Right lobe of liver (tissue), 6 donors: ENCODE results near the gene METTL25. TPM values are rescaled to one million over a fixed set of nuclear protein-coding genes. Genes with fewer than 3 reads are reported as not detected.

Source experiments
- ATAC-seq, 4 donors: fragments of 200-7000 bp; cut with Tn5 transposase; one replicate each; pipeline ENCODE4 v1.9.1; 2020; ENCODE audit warnings: mild to moderate bottlenecking in 4 of 4, moderate library complexity in 4 of 4
- DNase-seq, 3 donors: peaks; one replicate each; pipeline ENCODE4 v3.0.0-alpha.2; 2020
- H3K27ac ChIP-seq, 3 donors: fragments of 200-600 bp; one replicate each; pipeline ENCODE4 v1.8.0; 2022
- H3K27me3 ChIP-seq, 2 donors: fragments of 200-600 bp; one replicate each; pipeline ENCODE4 v1.8.0; 2022
- H3K36me3 ChIP-seq, 4 donors: fragments of 200-600 bp; sonication (generic) in 1 of 4; one replicate each; pipeline versions ENCODE4 v1.5.1 to v1.8.0; 2017 to 2022; ENCODE audit warnings: control low read depth in 1 of 4
- H3K4me1 ChIP-seq, 4 donors: fragments of 200-600 bp; sonication (generic) in 1 of 4; one replicate each; pipeline versions ENCODE4 v1.5.1 to v1.8.0; 2017 to 2022; ENCODE audit warnings: control low read depth in 1 of 4
- H3K4me3 ChIP-seq, 3 donors: fragments of 200-600 bp; one replicate each; pipeline ENCODE4 v1.8.0; 2022
- H3K9me3 ChIP-seq, 4 donors: fragments of 200-600 bp; sonication (generic) in 1 of 4; one replicate each; pipeline versions ENCODE4 v1.5.1 to v1.8.0; 2017 to 2022; ENCODE audit warnings: control low read depth in 1 of 4
- POLR2A ChIP-seq: fragments of 450-650 bp; IDR thresholded peaks from one replicate; pipeline ENCODE4 v1.6.1; 2017; ENCODE audit warnings: antibody characterized with exemption, mild to moderate bottlenecking
- WGBS: methylation state at CpG from one replicate; pipeline ENCODE4 v1.1.6; 2018; ENCODE audit warnings: low coverage, low lambda C conversion rate; ENCODE audit not compliant: insufficient coverage; ENCODE audit errors: missing lambda C conversion rate; 5-methylcytosine and 5-hydroxymethylcytosine counted together
- intact Hi-C, 2 donors: fragments of 100-400 bp; cut with DNase I; formaldehyde crosslinking; loops; one replicate each; pipeline versions ENCODE4 v1.11.2 to v1.14.1; 2022
- total RNA-seq, 6 experiments: library from RNA; depleted of rRNA in 2 of 6; stranded (reverse); fragments of >200 nt in 2 of 6; fragmentation: NEBNext Ultra II Directional in 3 of 6; extraction: Animal tissue kit (Norgen Biotek cat#: 25700) in 3 of 6; gene quantifications; one replicate each; pipeline versions ENCODE4 v1.1.0 to v1.2.4, GENCODE V29; 2016 to 2023
- TF ChIP-seq, protein P1 (sequence below), 4 donors: fragments of 200-600 bp in 3 of 4; fragments of 450-650 bp in 1 of 4; IDR thresholded peaks; one replicate each; pipeline versions ENCODE4 v1.5.1 to v1.8.0; 2016 to 2022; ENCODE audit warnings: antibody characterized with exemption in 4 of 4, mild to moderate bottlenecking in 2 of 4
- donor health status: DM: no; HTN: yes; CAD: no.
- donor health status: DM: no; HTN: no; CAD: no.
- donor health status: DM: no; HTN: no; CAD: no.
- donor health status: DM: no; HTN: yes; CAD: no.
- donor health status: DM: no; HTN: yes; CAD: no.

The METTL25 gene
- total RNA-seq, 6 experiments from 2014 or later: 3.1 to 9.8 (median 5.4) TPM

DNA sequence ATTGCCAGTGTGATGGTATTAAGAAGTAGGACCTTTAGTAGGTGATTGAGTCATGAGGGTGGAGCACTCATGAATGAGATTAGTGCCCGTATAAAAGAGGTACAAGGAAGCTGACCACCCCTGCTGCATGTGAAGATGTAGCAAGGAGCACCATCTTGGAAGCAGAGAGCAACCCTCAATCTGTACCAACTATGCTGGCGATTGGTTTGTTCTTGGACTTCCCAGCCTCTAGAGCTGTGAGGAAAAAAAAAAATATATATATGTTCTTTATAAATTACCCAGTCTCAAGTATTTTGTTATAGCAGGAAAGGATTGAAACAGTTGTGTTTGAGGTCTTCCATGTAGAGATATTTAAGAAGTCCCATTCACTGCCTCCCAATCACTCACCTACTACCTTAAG lies 16.9 kb downstream of the METTL25 start:
- intact Hi-C loops: no loop called here
- ATAC-seq: no peak
- Histone ChIP-seq H3K4me1 (no peaks in the 10 kb centered on the region), H3K9me3 (no peaks in the 10 kb centered on the region), H3K27me3 (no peaks in the 10 kb centered on the region), H3K36me3 (no peaks in the 10 kb centered on the region), H3K27ac (no peak overlapping the region), H3K4me3 (no peak overlapping the region)
- TF ChIP-seq, protein P1, sequence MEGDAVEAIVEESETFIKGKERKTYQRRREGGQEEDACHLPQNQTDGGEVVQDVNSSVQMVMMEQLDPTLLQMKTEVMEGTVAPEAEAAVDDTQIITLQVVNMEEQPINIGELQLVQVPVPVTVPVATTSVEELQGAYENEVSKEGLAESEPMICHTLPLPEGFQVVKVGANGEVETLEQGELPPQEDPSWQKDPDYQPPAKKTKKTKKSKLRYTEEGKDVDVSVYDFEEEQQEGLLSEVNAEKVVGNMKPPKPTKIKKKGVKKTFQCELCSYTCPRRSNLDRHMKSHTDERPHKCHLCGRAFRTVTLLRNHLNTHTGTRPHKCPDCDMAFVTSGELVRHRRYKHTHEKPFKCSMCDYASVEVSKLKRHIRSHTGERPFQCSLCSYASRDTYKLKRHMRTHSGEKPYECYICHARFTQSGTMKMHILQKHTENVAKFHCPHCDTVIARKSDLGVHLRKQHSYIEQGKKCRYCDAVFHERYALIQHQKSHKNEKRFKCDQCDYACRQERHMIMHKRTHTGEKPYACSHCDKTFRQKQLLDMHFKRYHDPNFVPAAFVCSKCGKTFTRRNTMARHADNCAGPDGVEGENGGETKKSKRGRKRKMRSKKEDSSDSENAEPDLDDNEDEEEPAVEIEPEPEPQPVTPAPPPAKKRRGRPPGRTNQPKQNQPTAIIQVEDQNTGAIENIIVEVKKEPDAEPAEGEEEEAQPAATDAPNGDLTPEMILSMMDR (IDR thresholded peaks at IDR 0.05): no peak
- no peak for TF ChIP-seq POLR2A
- DNase-seq: no peak
- WGBS: 100% methylated on average over 2 of the region's 2 CpGs

DNA sequence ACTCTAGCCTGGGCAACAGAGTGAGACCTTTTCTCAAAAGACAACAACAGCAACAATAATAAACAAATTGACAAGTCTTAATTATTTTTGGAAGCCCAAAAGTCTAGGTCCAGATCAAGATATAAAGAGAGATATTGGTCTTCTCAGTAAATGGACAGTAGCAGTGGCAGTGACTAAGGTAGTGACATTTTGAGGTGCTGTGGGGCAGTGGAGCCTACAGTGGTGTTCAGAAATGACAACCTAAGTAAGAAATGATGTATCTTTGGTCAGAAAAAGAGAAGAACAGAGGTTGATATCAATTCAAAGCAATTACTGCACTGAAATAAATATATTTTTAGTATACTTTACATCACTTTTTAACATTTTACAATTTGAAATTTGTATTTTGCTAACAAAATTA lies 20.7 kb downstream of the METTL25 start:
- Histone ChIP-seq H3K36me3 (no peaks in the 10 kb centered on the region), H3K27ac (no peak overlapping the region), H3K4me3 (no peak overlapping the region), H3K9me3 (no peaks in the 10 kb centered on the region), H3K27me3 (no peaks in the 10 kb centered on the region), H3K4me1 (no peaks in the 10 kb centered on the region)
- ATAC-seq (no peak), DNase-seq (no peak)
- intact Hi-C loops: no loop called here
- TF ChIP-seq POLR2A: no peak
- TF ChIP-seq, protein P1 (IDR thresholded peaks at IDR 0.05): no peak

DNA sequence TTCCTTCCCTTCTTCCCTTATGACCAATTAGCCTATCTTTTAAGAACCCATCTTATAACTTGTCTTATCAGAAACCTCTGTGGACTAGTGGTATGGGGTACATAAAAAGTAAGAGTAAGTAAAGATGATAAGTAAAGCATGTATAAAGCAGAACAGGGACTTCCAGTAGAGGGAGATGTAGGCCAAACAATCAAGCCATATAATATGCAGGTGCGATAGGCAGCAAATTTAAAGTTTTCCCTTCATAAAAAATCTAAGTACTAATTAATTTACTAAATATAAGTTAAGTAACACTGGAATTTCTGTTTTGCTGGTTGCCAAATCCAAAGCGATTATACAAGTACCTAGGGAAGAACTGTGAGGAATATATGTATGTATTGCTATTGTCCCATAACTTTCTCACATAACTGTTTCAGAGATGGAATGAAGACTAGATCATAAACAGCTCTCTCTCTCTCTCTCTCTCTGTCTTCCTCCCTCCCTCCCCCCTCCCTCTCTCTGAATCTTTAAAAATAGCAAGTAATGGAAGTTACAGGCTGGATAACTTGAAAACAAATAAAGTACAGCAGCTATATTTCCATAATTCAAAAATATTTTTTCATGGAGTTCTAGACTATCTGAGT lies 25.7 kb downstream of the METTL25 start:
- no peak for TF ChIP-seq POLR2A
- TF ChIP-seq, protein P1 (IDR thresholded peaks at IDR 0.05): peak in 1 of 4 donors; percentile 22
- no peak for ATAC-seq
- H3K4me3 ChIP-seq: no peak overlapping the region
- H3K9me3 ChIP-seq: no peaks in the 10 kb centered on the region
- DNase-seq: no peak
- H3K36me3 ChIP-seq: no peaks in the 10 kb centered on the region
- intact Hi-C loops: no loop called here
- 82% methylated on average over 2 of the region's 2 CpGs for WGBS
- no peaks in the 10 kb centered on the region for H3K4me1 ChIP-seq
- no peaks in the 10 kb centered on the region for H3K27me3 ChIP-seq
- H3K27ac ChIP-seq: no peak overlapping the region

DNA sequence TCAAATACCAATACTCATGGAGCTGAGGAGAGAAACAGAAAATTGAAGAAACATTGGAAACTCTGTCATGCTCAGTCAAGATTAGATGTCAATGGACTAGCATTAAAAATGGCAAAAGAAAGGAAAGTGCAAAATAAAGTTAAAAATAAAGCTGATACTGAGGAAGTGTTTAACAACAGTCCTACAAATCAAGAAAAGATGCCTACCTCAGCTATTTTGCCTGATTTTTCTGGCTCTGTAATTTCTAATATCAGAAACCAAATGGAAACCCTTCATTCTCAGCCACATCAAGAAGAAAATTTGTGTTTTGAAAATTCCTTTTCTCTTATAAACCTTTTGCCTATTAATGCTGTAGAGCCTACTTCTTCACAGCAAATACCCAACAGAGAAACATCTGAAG lies 40.5 kb downstream of the METTL25 start:
- ATAC-seq (no peak), DNase-seq (no peak)
- no peak overlapping the region for H3K27ac ChIP-seq
- H3K4me3 ChIP-seq: no peak overlapping the region
- H3K36me3 ChIP-seq: peaks cover 0 to 3% (median 0%) of the 10 kb centered on the region in 4 donors
- TF ChIP-seq POLR2A: no peak
- no peaks in the 10 kb centered on the region for H3K9me3 ChIP-seq
- no peaks in the 10 kb centered on the region for H3K27me3 ChIP-seq
- H3K4me1 ChIP-seq: no peaks in the 10 kb centered on the region
- intact Hi-C loops: no loop called here

DNA sequence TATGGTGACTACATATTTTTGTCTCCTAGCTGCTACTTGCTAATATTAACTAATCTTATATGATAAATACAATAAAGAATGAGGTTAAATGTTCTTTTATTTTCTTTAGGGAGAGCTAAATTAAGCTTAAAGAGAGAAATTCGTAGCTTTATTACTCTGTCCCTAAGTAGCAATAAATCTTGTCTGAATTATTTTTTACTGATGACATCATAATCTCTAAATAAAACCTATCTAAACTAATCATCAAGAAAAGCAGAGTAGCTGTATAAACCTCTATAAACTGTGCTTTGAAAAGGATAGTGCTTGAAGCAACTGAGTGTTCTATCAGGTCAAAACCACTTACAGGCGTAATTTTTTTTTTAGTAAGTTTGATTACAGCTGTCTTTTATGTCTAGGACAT lies 42.5 kb downstream of the METTL25 start:
- Histone ChIP-seq H3K36me3 (peaks cover 0 to 3% (median 0%) of the 10 kb centered on the region in 4 donors), H3K9me3 (no peaks in the 10 kb centered on the region), H3K27ac (no peak overlapping the region), H3K27me3 (no peaks in the 10 kb centered on the region), H3K4me3 (no peak overlapping the region), H3K4me1 (no peaks in the 10 kb centered on the region)
- WGBS: 84% methylated on average over 2 of the region's 2 CpGs
- TF ChIP-seq POLR2A: no peak
- TF ChIP-seq, protein P1 (IDR thresholded peaks at IDR 0.05): no peak
- no peak for DNase-seq
- intact Hi-C loops: no loop called here
- ATAC-seq: no peak
